Fibroblast of the conjunctiva (primary cell): ENCODE measurements around the gene CNTN5.
A peak's percentile ranks its signal among the peaks of the same experiment; 100 is the strongest.
"Not testable (repeated sequence)": the region's sequence is repeated elsewhere in the genome, so short reads cannot be mapped to it uniquely, and the experiment has no call there.

ENCODE experiments used
- DNase-seq: peaks from one replicate; pipeline ENCODE4 v3.0.0-alpha.2; 2010; ENCODE audit warnings: low read depth

The CNTN5 gene

DNA sequence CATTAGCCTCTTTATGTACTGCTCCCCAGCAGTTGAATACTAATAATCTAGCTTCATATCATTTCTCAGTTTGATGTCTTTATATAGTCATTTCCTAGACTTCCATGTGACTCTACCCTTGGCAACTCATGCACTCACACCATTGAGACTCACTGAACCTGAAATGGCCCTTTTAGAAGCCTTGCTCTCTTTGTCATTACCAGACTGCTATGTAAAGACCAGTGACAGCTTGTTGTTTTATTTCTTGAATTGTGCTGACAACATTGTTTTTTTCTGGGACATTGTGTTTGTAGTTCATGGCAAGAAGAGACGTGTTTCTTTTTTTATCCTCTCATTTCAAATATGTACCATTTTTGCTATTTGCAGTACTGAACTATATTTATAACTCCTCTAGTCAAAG lies 256.5 kb downstream of the CNTN5 start:
- DNase-seq, result no peak

DNA sequence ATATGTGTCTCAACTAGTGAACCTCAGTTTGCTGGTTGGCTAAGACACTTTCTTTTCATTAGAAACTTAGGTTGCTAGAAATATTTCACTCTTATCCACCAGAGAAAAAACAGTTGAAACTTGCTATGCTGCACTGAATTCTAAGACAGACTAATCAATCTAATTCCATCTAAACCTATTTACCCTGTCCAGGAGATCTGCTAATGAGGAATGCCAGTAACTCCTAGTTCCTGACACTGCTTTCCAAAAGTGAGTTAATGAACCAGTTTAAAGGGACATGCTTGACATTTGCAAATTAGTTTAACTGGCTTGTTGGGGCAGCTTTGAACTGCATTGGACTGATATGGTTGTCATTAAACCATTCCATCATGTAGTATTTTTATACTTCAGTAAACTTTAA lies 258.5 kb downstream of the CNTN5 start:
- DNase-seq, result no peak

DNA sequence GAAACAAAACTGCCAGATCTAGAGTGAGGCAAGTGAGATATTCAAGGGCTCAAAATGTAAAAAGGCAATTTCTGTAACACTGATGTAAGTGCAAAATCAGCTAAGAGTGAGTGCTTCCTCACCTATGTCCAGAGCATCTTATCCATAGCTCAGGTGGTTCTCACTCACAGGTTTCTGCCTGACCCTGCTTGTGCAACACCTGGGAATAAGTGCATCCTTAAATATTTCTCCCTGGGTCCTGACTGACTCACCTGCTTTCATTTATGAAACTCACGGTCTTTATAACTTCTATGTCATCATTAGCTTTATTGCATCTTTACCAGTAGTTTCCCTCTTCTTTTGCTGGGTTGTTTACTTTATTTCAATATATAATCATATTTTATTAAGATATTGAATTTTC lies 260.6 kb downstream of the CNTN5 start:
- DNase-seq, result no peak

DNA sequence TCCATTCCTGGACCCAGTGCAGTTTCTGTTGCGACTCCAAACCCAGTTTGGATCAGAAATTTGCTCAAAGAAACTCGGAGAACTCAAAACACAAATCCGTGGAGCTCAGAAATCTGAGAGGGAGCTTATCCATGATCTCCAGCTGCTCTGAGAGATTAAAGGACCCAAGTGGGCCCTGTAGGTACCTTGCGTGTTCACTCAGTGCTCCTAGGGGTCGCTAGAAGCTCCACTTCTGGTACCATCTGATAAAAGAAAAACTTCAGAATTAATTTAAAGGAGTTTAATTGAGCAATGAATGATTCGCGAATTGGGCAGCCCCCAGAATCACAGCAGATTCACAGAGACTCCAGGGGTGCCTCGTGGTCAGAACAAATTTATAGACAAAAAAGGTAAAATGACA lies 277.2 kb downstream of the CNTN5 start:
- DNase-seq, result not testable (repeated sequence)

DNA sequence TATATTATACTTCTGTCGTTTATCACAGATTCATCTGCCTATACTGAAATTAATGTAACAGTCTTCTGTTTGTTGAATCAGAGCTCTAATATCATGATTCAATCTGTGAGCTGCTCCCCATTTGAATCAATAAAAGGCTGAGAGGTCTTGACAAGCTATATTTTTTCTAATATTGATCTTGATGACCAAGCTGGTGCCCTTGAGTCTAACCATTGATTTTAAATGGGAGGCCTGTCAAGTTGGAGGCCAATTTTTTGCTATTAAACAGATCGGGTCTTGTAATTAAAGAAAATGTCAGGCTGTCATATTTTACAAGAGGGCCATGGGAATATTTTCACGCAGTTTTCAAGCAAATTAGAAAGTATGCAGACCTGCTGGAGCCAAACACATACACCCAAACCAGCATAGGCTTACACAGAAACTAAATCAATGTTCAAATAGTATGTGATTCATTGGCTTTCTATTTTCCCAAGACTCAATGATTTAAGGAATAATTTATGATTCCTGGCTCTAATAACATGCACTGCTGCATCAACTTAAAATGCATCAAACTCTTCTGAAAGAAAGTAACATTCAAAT lies 286.9 kb downstream of the CNTN5 start:
- no peak for DNase-seq

DNA sequence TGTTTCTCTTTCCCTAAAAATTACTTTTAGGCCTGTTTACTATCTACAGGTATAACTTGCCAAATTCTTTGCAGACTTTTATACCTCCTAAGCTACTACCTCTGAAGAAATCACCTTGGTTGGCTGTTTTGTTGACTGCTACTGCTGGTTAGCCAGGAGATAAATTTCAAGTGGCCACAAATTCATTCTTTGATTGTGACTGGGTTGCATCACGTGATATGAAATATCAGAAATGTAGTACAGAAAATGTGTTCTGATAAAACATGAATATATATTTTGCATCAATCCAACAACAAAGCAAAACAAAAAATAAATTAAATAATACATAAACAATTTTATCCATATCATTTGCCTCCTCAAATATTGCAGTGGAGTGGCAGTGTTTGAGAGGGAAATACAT lies 291.1 kb downstream of the CNTN5 start:
- no peak for DNase-seq

DNA sequence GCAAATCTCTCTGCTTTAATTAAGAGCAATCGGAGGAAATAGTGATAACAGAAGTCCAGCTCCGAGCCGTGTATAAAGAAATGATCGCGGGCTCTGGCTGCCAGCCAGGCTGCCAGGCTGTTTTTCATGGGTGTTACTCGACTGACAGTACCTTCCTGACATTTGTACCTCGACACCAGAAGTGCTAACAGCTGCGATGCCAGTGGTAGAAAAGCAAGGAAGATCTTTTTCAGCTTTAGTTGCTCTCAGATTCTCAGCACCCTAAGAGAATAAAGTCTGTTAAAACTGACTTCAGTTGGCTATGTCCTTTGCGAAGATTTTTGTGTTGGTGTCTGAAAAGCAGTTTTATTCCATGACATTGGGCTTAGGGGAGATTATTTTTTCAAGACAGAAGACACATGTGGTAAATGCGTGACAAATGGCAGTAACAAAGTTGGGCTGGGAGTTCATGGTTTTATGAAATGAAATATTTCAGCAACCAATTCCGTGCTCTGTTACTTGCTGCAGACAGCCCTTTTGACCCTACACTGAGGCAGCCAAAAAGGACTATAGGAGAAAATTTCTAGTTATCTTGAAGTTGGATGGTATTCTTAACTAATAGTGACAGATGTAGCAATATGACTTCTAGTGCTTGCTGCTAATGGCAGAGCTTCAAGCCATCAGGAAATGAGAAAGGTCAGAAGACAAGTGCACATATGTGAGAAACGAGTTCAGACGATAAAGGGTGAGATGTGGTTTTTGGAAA lies 296.2 kb downstream of the CNTN5 start:
- DNase-seq, result no peak

DNA sequence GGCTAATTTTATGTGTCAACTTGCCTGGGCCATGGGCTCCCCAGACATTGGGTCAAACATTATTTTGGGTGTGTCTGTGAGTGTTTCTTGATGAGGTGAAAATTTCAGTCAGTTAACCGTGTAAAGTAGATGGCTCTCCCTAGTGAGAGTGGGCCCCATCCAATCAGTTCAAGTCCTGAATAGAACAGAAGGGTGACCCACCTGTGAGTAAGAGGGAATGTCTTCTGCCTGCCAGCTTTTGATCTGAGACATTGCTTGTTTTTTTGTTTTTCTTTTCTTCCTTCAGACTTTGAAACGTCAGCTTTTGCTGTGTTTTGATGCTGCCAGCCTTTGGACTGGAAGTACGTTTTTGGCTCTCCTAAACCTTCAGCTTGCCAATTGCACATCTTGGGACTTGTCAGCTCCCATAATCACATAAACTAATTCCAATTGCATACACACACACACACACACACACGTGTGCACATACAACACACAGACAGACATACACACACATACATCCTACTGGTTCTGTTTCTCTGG lies 300.1 kb downstream of the CNTN5 start:
- no peak for DNase-seq

DNA sequence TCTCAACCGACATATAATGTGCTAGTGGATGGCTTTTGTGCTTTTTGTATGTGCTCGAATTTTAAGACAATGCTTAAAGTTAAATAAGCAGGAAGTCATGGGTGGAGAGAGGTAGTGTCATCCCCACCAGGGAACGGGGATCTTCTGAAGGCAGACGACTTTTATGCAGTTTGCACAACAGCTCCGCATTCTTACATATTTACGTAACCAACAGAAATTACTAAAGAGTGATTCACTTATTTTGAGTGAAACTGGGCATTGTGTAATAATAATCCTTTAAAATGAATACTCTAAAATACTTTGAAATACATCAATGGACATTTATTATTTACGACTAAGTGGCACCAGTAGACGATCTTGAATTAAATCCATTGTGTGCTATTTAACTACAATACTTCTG lies 305.1 kb downstream of the CNTN5 start:
- DNase-seq, result peak; percentile 70

DNA sequence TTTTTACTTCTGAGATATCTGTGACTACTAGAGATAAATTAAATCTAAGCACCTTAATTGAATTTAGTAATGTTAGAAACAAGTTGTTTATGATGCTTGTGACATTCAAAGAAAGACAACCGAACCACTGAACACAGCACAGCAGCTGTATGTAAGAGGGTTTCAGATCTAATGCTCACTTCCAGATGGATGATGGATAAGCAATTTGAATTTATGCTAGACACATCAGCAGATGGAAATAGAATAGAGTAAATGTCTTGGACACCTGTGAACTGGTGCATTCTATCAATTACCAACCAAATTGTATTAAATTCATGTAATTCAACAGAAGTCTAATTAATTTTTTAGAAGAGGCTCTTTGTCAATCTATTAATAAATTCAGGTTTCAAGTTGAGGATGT lies 306.3 kb downstream of the CNTN5 start:
- no peak for DNase-seq

DNA sequence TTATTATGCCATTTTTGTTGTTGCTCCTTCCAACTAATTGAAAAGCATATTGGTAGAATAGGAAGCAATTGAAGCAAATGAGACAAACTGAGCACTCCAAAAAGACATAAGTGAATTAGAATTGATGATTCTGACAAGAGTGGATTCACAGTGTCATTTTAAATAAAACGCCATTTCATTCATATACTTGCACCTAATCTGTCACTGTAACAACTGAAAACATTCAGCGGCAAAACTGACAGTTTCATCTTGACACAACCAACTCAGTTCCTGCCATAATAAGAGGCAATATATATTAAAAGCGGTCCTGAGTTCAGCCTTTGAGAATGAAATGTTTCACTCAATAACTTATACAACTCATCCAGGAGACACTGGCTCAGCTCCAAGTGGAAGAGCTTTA lies 306.8 kb downstream of the CNTN5 start:
- DNase-seq, result no peak

DNA sequence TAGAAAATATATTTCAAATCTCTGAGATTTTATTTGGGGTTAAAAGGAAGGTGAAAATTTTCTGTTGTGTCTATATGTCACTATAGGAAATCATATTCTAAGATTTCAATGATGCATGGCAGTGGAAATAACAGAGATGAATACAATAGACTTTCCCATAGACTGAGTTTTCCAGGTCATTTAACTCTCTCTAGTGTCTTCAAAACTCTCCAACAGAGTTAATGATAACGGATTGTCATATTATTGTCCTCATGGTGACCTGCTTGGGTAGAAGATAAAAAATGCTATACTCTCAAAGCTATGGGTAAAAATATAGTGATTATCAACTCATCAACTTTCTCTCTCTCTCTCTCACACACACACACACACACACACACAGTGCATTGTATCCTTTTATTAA lies 312.9 kb downstream of the CNTN5 start:
- no peak for DNase-seq

DNA sequence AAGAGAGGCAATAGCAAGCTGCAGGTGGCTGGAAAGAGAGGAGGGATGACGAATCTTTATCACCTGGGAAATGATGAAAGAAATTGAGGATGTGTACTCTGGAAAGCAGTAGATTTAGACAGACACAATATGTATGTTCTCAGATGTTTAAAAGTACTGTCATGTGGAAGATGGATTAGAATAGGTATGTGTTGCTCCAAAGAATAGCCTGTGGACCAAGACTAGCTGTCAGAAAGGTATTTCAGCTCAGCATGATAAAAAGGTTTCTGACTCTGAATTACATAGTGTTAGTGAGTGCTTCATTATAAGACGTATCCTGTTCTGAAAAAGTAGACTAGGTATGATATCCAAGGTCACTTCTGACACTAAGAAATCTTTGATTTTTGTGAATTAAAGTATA lies 322.4 kb downstream of the CNTN5 start:
- no peak for DNase-seq

DNA sequence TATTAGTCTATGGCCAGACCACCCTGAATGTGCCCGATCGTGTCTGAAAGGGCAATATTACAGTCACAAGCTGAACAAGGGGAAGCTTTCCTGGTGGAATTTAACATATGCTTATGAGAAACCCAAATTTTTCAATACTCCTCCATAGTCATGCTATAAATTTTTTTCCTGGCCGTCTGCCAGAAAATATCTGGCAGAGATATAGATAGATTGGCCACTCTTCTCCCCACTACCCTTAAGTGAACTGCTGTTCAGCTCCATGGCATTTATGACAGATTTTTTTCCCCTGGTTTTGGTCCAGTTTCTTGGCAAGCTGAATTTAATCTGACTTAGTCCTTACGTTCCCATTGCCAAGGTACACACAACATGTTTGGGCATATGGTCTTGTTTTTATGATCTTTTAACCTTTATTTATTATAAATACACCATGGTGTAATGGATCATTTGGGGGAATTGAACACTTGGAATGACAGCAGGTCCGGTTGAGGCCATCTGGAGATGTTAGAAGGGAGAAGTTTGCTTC lies 328.5 kb downstream of the CNTN5 start:
- peak; percentile 26 for DNase-seq

DNA sequence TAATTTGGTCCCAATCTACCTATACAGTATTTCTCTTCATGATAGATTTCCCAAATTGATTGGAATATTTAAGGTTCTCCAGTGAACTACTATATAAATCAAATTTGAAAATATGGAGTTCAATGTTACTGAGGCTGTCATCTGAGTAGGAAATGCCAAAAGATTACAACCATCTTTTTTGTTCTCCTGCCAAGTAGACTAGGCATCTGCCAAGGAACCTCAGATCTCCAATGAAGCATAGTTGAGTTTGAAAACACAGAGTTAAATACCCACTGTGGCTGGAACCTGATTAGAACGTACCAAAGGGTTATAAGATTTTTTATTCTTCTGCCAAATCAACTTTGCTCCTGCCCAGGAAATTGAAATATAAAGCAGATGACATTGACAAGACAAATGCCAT lies 330.9 kb downstream of the CNTN5 start:
- peak; percentile 8 for DNase-seq

DNA sequence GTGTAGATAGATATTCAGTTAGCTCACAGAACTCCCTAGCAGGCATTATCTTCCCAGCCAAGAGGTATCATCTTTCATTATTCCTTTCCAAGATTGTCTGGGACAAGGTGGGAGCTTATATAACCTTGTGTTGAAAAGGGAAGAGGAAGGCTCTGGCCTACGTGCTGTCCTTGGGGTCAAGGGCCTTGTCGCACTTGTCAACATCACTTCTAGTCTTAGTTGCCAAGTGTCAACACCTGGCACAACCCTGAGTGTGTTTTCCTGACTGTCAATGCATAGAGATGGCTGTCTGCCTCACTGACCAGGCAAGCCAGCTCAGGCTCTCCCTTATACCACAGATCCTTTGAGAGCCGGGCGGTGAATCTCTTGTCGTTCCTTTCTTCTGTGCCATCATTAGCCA lies 331.9 kb downstream of the CNTN5 start:
- DNase-seq, result no peak

DNA sequence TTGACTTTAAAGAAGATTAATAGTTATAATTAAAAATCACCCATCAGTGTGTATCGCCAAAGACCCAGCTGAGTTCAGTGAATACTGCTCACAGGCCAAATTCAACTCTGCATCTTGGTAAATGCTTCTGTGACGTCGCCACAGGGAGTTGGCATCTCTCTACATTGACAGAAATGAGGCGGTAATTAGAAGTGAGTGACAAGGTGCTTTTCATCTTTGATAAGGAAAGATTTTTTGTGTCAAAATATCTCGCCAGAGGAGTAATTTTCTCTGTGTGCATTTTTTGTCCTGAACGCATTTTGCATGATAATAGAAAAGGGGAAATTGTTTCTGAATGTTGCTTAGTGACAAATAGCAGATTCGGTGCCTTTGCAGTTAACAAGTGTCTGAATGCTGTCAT lies 345.8 kb downstream of the CNTN5 start:
- DNase-seq, result no peak

DNA sequence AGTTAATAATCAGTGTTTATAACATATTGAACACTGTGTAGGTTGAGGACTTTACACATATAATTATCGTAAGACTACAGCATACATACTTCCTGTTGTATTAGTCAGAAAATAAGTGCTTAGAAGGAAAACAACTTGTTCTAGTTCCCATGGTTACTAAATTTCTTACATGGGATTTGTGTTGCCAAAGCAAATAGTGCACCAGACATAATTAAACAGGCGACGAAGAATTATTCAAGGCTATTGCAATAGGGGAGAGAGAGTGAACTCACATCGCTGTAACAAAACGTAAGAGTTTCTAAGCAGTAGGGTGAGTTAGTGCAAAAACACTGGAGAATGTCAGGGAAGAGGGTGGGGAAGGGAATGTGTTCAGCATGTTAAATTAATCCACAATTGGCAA lies 347.8 kb downstream of the CNTN5 start:
- DNase-seq, result peak; percentile 31

DNA sequence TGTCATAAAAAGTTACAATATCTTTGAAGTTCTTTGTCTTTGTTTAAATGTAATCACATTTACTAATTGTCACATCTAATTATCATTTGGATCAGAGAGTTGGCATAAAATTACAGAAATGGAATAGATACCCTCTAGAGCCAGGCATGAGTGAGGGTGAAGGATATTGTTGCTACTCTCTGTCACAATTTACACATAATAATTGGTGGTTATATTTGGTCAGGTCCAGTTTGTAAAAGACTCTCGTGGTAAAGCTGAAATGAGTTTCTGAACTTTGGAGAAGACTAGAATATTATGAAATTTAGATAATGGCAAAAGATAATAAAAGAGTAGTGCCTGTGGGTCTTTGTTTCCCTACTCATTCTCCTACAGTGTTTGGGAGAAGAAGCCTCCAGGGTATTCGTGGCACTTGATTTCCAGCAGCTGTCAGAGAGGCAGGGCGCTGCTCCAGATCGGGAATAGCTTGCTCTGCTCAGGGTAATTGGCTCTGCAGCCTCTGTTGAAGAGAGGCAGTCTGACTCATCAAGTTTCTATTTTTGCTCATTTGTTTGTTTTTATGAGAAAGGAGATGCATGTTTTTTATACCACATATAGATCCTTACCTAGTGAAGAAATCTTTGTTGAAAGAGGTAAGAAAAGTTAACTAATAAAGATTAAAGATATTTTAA lies 349.9 kb downstream of the CNTN5 start:
- peak; percentile 40 for DNase-seq

DNA sequence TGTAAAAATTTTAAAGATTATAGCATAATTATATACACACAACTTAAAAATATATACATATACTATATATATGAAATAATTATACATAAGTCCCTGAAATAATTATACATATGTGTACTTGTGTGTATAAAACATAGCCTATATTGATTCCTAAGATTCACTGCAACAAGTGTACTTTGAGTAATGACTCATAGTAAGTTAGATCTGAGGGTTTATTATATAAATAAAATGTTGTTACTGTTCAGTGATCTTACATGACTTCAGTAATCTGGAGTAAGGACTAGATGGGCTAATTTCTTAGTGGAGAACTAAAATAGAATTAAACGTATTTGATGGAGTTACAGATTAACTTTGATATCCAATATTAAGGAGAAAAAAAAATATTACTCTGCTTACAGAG lies 350.5 kb downstream of the CNTN5 start:
- DNase-seq, result no peak

DNA sequence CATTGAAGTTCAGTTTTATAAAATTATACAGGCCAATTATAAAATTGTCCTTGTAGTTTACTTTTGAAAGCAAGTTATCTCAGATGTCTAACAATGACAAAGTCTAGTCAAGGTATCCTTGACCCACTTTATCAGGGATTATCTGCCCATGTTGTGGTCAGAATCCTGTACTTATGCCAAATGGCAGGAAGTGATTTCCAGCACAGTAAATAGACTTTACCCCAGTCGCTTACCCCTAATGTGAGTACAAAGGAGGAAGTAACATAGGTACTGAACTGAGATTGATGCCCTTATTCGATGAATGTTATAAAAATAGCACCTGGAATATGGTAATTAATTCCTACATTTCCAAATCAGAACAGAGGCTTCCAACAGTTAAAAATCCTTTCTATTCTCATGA lies 355.7 kb downstream of the CNTN5 start:
- DNase-seq, result no peak

DNA sequence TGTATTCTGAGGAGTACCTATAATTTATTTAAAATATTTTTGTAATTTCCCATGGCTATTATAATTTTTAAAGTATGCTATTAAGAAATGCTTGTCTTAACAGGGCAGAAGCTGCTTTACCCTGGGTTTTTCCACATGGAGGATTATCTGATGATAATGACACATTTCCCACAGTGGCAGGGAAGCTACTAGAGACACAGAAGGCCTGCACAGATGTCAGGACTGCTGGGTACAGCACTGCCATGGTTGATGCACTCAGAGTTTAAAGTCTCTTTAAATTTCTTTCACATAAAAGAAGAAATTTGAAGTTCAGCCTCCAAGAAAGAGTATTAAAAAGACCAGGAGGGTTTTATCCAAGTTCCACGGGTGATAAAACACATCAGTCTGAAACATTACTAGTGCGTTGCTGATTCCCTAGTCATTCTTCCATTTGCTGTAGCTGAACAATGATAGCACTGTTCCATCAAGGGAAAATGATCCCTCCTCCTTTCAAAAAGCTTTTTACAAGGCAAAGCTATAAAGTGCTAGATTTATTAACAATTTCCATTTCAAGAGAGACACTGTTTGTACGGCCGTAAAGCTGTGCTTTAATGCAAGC lies 363.0 kb downstream of the CNTN5 start:
- DNase-seq, result no peak

DNA sequence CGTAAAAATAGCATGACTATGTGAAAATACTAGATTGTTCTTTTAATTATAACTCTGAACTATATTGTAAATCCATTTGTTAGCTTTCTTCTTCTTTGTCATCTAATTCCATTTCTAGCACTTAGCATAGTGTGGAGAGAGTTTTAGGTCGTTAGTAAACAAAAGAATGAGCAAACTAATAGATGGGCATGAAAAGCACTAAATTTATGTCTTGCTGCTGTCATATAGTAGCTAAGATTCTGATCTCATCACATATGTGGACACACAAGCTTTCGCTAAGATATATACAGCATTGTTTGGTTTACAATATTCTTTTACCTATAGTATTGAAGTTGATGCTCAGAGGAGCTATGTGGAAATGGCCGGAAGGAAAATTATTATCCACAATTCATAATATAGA lies 370.5 kb downstream of the CNTN5 start:
- no peak for DNase-seq
